ENCODE measurements around the gene PNMA6A.
"Not testable (repeated sequence)": the region's sequence is repeated elsewhere in the genome, so short reads cannot be mapped to it uniquely, and the experiment has no call there.

The PNMA6A gene

GRCh38 chrX:153063315-153063714 lies 8.9 kb upstream of the PNMA6A start:
- Histone ChIP-seq H3K9me2 (replicated peaks; ENCODE audit: insufficient read depth, low read length) (no peaks in the 10 kb centered on the region), H3K9me3 (replicated peaks; ENCODE audit: insufficient read depth, low read length) (no peaks in the 10 kb centered on the region), H4K20me1 (ENCODE audit: insufficient read depth, low read length) (no peaks in the 10 kb centered on the region), H2AFZ (ENCODE audit: low read length) (no peak overlapping the region), H3F3A (ENCODE audit: insufficient read depth, low read length) (no peaks in the 10 kb centered on the region), H3K36me3 (replicated peaks; ENCODE audit: insufficient read depth, low read length) (no peaks in the 10 kb centered on the region), H3K27me3 (replicated peaks; ENCODE audit: insufficient read depth, low read length) (no peaks in the 10 kb centered on the region), H3K4me1 (ENCODE audit: low read length) (no peaks in the 10 kb centered on the region), H3K4me2 (ENCODE audit: low read depth, low read length) (no peak overlapping the region), H3K9ac (ENCODE audit: low read length) (no peak overlapping the region), H3K27ac (ENCODE audit: low read length) (no peak overlapping the region), H3K4me3 (ENCODE audit: low read length) (no peak overlapping the region), H3K79me2 (ENCODE audit: low read length) (no peaks in the 10 kb centered on the region)
- no peak for TF ChIP-seq EZH2phosphoT487 (IDR thresholded peaks at IDR 0.05; ENCODE audit: low read length)
- TF ChIP-seq, protein P1, sequence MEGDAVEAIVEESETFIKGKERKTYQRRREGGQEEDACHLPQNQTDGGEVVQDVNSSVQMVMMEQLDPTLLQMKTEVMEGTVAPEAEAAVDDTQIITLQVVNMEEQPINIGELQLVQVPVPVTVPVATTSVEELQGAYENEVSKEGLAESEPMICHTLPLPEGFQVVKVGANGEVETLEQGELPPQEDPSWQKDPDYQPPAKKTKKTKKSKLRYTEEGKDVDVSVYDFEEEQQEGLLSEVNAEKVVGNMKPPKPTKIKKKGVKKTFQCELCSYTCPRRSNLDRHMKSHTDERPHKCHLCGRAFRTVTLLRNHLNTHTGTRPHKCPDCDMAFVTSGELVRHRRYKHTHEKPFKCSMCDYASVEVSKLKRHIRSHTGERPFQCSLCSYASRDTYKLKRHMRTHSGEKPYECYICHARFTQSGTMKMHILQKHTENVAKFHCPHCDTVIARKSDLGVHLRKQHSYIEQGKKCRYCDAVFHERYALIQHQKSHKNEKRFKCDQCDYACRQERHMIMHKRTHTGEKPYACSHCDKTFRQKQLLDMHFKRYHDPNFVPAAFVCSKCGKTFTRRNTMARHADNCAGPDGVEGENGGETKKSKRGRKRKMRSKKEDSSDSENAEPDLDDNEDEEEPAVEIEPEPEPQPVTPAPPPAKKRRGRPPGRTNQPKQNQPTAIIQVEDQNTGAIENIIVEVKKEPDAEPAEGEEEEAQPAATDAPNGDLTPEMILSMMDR (IDR thresholded peaks at IDR 0.05; ENCODE audit: low read length): no peak
- no peak for TF ChIP-seq EZH2 (optimal IDR thresholded peaks at IDR 0.05; ENCODE audit: low read depth, low read length)
- DNase-seq: no peak

DNA sequence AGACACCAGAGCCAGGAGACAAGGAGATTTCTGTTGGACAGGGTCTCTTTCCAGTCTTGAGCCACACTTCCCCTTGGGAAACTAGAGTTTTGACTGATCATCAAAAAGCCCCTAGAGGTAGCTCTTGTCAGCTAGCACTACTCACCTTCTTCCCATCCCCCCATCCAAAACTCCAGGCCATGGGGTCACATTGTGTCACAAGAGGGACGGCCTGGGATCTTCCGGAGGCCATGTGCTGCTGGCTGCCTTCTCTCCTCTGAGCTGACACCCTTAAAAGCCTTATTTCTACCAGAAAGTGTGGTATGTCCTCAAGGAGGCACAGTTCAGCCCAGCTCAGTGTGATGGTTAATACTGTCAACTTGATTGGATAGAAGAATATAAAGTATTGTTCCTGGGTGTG lies 8.2 kb upstream of the PNMA6A start:
- H3K36me3 ChIP-seq (replicated peaks; ENCODE audit: insufficient read depth, low read length): no peaks in the 10 kb centered on the region
- H3K9ac ChIP-seq (ENCODE audit: low read length): no peak overlapping the region
- H4K20me1 ChIP-seq (ENCODE audit: insufficient read depth, low read length): no peaks in the 10 kb centered on the region
- H3K9me3 ChIP-seq (replicated peaks; ENCODE audit: insufficient read depth, low read length): no peaks in the 10 kb centered on the region
- TF ChIP-seq, protein P1 (IDR thresholded peaks at IDR 0.05; ENCODE audit: low read length): no peak
- TF ChIP-seq EZH2phosphoT487 (IDR thresholded peaks at IDR 0.05; ENCODE audit: low read length) (no peak), EZH2 (optimal IDR thresholded peaks at IDR 0.05; ENCODE audit: low read depth, low read length) (no peak)
- no peaks in the 10 kb centered on the region for H3K9me2 ChIP-seq (replicated peaks; ENCODE audit: insufficient read depth, low read length)
- H3K4me3 ChIP-seq (ENCODE audit: low read length): no peak overlapping the region
- no peak overlapping the region for H3K27ac ChIP-seq (ENCODE audit: low read length)
- no peak overlapping the region for H3K4me2 ChIP-seq (ENCODE audit: low read depth, low read length)
- no peak for DNase-seq
- no peaks in the 10 kb centered on the region for H3K4me1 ChIP-seq (ENCODE audit: low read length)
- H3K27me3 ChIP-seq (replicated peaks; ENCODE audit: insufficient read depth, low read length): no peaks in the 10 kb centered on the region
- no peaks in the 10 kb centered on the region for H3K79me2 ChIP-seq (ENCODE audit: low read length)
- no peaks in the 10 kb centered on the region for H3F3A ChIP-seq (ENCODE audit: insufficient read depth, low read length)
- H2AFZ ChIP-seq (ENCODE audit: low read length): no peak overlapping the region

DNA sequence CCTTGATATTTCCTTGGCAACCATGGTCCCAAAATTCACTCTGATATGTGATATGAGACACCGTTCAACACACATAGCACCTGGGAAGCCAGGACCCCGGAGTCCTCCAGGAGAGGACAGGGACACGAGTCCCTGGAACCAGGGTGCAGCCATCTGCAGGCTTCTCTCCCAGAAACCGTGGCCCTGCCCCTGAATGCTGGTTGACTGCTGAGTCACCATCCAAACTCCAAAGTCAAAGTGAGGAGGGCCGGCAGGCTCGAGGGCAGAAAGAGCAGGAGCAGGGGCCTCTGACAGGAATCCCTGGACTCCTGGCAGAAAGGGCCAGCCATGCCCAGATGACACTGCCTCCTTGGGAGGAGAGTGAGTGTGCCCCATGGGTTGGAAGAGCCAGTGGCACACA lies 6.9 kb upstream of the PNMA6A start:
- Histone ChIP-seq H3K4me1 (ENCODE audit: low read length) (no peaks in the 10 kb centered on the region), H2AFZ (ENCODE audit: low read length) (no peak overlapping the region), H3K79me2 (ENCODE audit: low read length) (no peaks in the 10 kb centered on the region), H3K4me2 (ENCODE audit: low read depth, low read length) (no peak overlapping the region), H3K27me3 (replicated peaks; ENCODE audit: insufficient read depth, low read length) (no peaks in the 10 kb centered on the region), H3K9me3 (replicated peaks; ENCODE audit: insufficient read depth, low read length) (no peaks in the 10 kb centered on the region), H3K9ac (ENCODE audit: low read length) (no peak overlapping the region), H4K20me1 (ENCODE audit: insufficient read depth, low read length) (no peaks in the 10 kb centered on the region), H3K4me3 (ENCODE audit: low read length) (no peak overlapping the region), H3K27ac (ENCODE audit: low read length) (no peak overlapping the region), H3F3A (ENCODE audit: insufficient read depth, low read length) (no peaks in the 10 kb centered on the region), H3K36me3 (replicated peaks; ENCODE audit: insufficient read depth, low read length) (no peaks in the 10 kb centered on the region), H3K9me2 (replicated peaks; ENCODE audit: insufficient read depth, low read length) (no peaks in the 10 kb centered on the region)
- no peak for DNase-seq
- TF ChIP-seq EZH2phosphoT487 (IDR thresholded peaks at IDR 0.05; ENCODE audit: low read length) (no peak), EZH2 (optimal IDR thresholded peaks at IDR 0.05; ENCODE audit: low read depth, low read length) (no peak)
- TF ChIP-seq, protein P1 (IDR thresholded peaks at IDR 0.05; ENCODE audit: low read length): no peak

- not testable (repeated sequence) for DNase-seq; H3K27me3 ChIP-seq (replicated peaks; ENCODE audit: insufficient read depth, low read length); H2AFZ ChIP-seq (ENCODE audit: low read length); H3K9me2 ChIP-seq (replicated peaks; ENCODE audit: insufficient read depth, low read length); H3K4me1 ChIP-seq (ENCODE audit: low read length); H3K4me2 ChIP-seq (ENCODE audit: low read depth, low read length); H3K79me2 ChIP-seq (ENCODE audit: low read length); H3K36me3 ChIP-seq (replicated peaks; ENCODE audit: insufficient read depth, low read length); H3K9me3 ChIP-seq (replicated peaks; ENCODE audit: insufficient read depth, low read length); H3K4me3 ChIP-seq (ENCODE audit: low read length); H3K27ac ChIP-seq (ENCODE audit: low read length); H3F3A ChIP-seq (ENCODE audit: insufficient read depth, low read length); H4K20me1 ChIP-seq (ENCODE audit: insufficient read depth, low read length); H3K9ac ChIP-seq (ENCODE audit: low read length)
Observed at GRCh38 chrX:153066402-153066801, 5.9 kb upstream of the PNMA6A start.

GRCh38 chrX:153073331-153073730 lies 1.1 kb downstream of the PNMA6A start:
- DNase-seq; H3K9me2 ChIP-seq (replicated peaks; ENCODE audit: insufficient read depth, low read length); H3K27ac ChIP-seq (ENCODE audit: low read length); H3K4me2 ChIP-seq (ENCODE audit: low read depth, low read length); H3K9me3 ChIP-seq (replicated peaks; ENCODE audit: insufficient read depth, low read length); H3K4me1 ChIP-seq (ENCODE audit: low read length); H3K4me3 ChIP-seq (ENCODE audit: low read length); H3K79me2 ChIP-seq (ENCODE audit: low read length); H3F3A ChIP-seq (ENCODE audit: insufficient read depth, low read length); H3K36me3 ChIP-seq (replicated peaks; ENCODE audit: insufficient read depth, low read length); H3K27me3 ChIP-seq (replicated peaks; ENCODE audit: insufficient read depth, low read length); H2AFZ ChIP-seq (ENCODE audit: low read length); H4K20me1 ChIP-seq (ENCODE audit: insufficient read depth, low read length); H3K9ac ChIP-seq (ENCODE audit: low read length): not testable (repeated sequence)

Measured in MM.1S (cell line).